Measurements from ENCODE around the gene ESPL1. TPM values are rescaled to one million over a fixed set of nuclear protein-coding genes. Genes with fewer than 3 reads are reported as not detected.
A peak's percentile ranks its signal among the peaks of the same experiment; 100 is the strongest.

Gene ESPL1
- total and polyA plus RNA-seq, 2 of the 13 experiments (the other 11 are each of a cell fraction or from before 2014, with no cell fraction given): 5.8 to 11.5 TPM

GRCh38 chr12:53244337-53244736, 23.8 kb upstream of the ESPL1 start:
- Histone ChIP-seq H4K20me1 (ENCODE audit: insufficient read depth, low read length) (no peaks in the 10 kb centered on the region), H3K27ac (ENCODE audit: extremely low read length, insufficient read depth, low read length) (no peak overlapping the region), H3K4me1 (ENCODE audit: insufficient read depth, low read length) (peaks cover 28% of the 10 kb centered on the region; the same call in 1 of the 2 replicates), H3K4me3 (replicated peaks in 1 of 3; ENCODE audit: insufficient read depth in 1 of 3, low read depth in 2 of 3, low read length in 3 of 3) (no peak overlapping the region), H3K4me2 (ENCODE audit: low read depth, low read length) (no peak overlapping the region), H3K27me3 (ENCODE audit: control insufficient read depth in 1 of 2, insufficient read depth in 2 of 2, low read length in 2 of 2) (peaks cover 6 to 28% of the 10 kb centered on the region in 2 experiments; a peak in 3 of 5 replicates), H3K9me3 (ENCODE audit: low read length) (no peaks in the 10 kb centered on the region), H3K79me2 (ENCODE audit: insufficient read depth, low read length) (no peaks in the 10 kb centered on the region), H3K36me3 (replicated peaks in 1 of 2; ENCODE audit: control insufficient read depth in 1 of 2, insufficient read depth in 2 of 2, low read length in 2 of 2) (no peaks in the 10 kb centered on the region), H3K9ac (ENCODE audit: insufficient read depth, low read depth, low read length) (no peak overlapping the region), H2AFZ (ENCODE audit: low read length) (no peak overlapping the region)
- BruUV-seq (replicated peaks): no TSS peak
- WGBS (ENCODE audit: low lambda C conversion rate): 5% methylated on average over 1 of the region's 1 CpG
- in situ Hi-C loops (cut with HindIII; ENCODE audit: extremely low pct_ligation_motif_present, low pct_unique_long_range_greater_than_20kb) (no loop called here), intact Hi-C loops (cut with micrococcal nuclease; ENCODE audit: unreplicated experiment) (no loop called here)
- ChIA-PET CTCF (ENCODE audit: low intra/inter-chr PET ratio, low total read pairs) (no interaction called here), POLR2A (interaction anchor here (0.6 to 1.4 kb wide), 2 partner anchors 20 to 47 kb away, joined by 3 read pairs; no protein-coding TSS in a partner anchor)
- ATAC-seq (no peak), FAIRE-seq (no peak), DNase-seq (ENCODE audit: low spot score) (no peak)
- TF ChIP-seq, protein P1, sequence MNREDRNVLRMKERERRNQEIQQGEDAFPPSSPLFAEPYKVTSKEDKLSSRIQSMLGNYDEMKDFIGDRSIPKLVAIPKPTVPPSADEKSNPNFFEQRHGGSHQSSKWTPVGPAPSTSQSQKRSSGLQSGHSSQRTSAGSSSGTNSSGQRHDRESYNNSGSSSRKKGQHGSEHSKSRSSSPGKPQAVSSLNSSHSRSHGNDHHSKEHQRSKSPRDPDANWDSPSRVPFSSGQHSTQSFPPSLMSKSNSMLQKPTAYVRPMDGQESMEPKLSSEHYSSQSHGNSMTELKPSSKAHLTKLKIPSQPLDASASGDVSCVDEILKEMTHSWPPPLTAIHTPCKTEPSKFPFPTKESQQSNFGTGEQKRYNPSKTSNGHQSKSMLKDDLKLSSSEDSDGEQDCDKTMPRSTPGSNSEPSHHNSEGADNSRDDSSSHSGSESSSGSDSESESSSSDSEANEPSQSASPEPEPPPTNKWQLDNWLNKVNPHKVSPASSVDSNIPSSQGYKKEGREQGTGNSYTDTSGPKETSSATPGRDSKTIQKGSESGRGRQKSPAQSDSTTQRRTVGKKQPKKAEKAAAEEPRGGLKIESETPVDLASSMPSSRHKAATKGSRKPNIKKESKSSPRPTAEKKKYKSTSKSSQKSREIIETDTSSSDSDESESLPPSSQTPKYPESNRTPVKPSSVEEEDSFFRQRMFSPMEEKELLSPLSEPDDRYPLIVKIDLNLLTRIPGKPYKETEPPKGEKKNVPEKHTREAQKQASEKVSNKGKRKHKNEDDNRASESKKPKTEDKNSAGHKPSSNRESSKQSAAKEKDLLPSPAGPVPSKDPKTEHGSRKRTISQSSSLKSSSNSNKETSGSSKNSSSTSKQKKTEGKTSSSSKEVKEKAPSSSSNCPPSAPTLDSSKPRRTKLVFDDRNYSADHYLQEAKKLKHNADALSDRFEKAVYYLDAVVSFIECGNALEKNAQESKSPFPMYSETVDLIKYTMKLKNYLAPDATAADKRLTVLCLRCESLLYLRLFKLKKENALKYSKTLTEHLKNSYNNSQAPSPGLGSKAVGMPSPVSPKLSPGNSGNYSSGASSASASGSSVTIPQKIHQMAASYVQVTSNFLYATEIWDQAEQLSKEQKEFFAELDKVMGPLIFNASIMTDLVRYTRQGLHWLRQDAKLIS (CRISPR knock-in tag; IDR thresholded peaks at IDR 0.05): no peak

DNA sequence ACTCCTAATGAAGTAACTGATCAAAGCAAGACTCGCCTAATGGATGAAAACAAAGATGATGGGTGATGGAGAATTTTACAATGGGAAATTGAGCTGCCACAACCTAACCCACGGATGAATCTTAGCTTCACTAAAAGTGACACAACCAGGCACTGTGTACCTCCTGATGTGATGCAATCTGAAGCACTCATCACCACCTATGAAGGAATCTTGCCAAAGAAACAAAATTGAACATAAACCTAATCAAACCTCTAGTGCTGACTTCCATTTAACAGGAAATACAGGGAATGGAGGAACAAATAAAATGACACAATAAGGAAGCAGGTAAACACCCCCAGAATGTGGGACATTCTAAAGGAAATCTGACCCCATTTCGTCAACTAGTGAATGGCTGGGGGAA, 22.8 kb upstream of the ESPL1 start:
- Histone ChIP-seq H3K4me3 (replicated peaks in 1 of 3; ENCODE audit: insufficient read depth in 1 of 3, low read depth in 2 of 3, low read length in 3 of 3) (no peak overlapping the region), H3K9ac (ENCODE audit: insufficient read depth, low read depth, low read length) (no peak overlapping the region), H3K4me2 (ENCODE audit: low read depth, low read length) (no peak overlapping the region), H3K9me3 (ENCODE audit: low read length) (no peaks in the 10 kb centered on the region), H3K4me1 (ENCODE audit: insufficient read depth, low read length) (peaks cover 37% of the 10 kb centered on the region), H4K20me1 (ENCODE audit: insufficient read depth, low read length) (no peaks in the 10 kb centered on the region), H2AFZ (ENCODE audit: low read length) (no peak overlapping the region), H3K27ac (ENCODE audit: extremely low read length, insufficient read depth, low read length) (no peak overlapping the region), H3K79me2 (ENCODE audit: insufficient read depth, low read length) (no peaks in the 10 kb centered on the region), H3K36me3 (replicated peaks in 1 of 2; ENCODE audit: control insufficient read depth in 1 of 2, insufficient read depth in 2 of 2, low read length in 2 of 2) (no peaks in the 10 kb centered on the region), H3K27me3 (ENCODE audit: control insufficient read depth in 1 of 2, insufficient read depth in 2 of 2, low read length in 2 of 2) (peaks cover 2 to 22% of the 10 kb centered on the region in 2 experiments; a peak in 3 of 5 replicates)
- in situ Hi-C loops (cut with HindIII; ENCODE audit: extremely low pct_ligation_motif_present, low pct_unique_long_range_greater_than_20kb): no loop called here
- intact Hi-C loops (cut with micrococcal nuclease; ENCODE audit: unreplicated experiment): no loop called here
- WGBS (ENCODE audit: low lambda C conversion rate): 39% methylated on average over 3 of the region's 3 CpGs
- POLR2A ChIA-PET: no interaction called here
- no TSS peak for BruUV-seq (replicated peaks)
- DNase-seq (ENCODE audit: low spot score): no peak
- no peak for FAIRE-seq
- CTCF ChIA-PET (ENCODE audit: low intra/inter-chr PET ratio, low total read pairs): no interaction called here
- ATAC-seq: no peak
- TF ChIP-seq ZNF761 (CRISPR knock-in tag; conservative IDR thresholded peaks at IDR 0.05): no peak
- no peak for TF ChIP-seq SAFB2 (CRISPR knock-in tag; IDR thresholded peaks at IDR 0.05; ENCODE audit: borderline replicate concordance, low read depth)
- peak; percentile 49; the same call in 1 of the 2 replicates for TF ChIP-seq CEBPB (IDR thresholded peaks at IDR 0.05; ENCODE audit: borderline replicate concordance, low read depth, low read length)
- no peak for TF ChIP-seq ZFP36 (IDR thresholded peaks at IDR 0.05; ENCODE audit: borderline replicate concordance, low read depth, low read length, partially characterized antibody)

All from HepG2 (cell line).